Ascending aorta (tissue), 2 donors: Measurements from ENCODE around the gene TEF. TPM values are rescaled to one million over a fixed set of nuclear protein-coding genes. Genes with fewer than 3 reads are reported as not detected.

ENCODE experiments used
- DNase-seq, 2 donors: peaks; one replicate each; pipeline ENCODE4 v3.0.0-alpha.2; 2019; ENCODE audit warnings: low spot score in 2 of 2
- H3K27ac ChIP-seq, 2 donors: fragments of 200-600 bp; sonication (generic); one replicate each; pipeline ENCODE4 v1.5.1; 2016 to 2017; ENCODE audit warnings: mild to moderate bottlenecking in 1 of 2
- H3K27me3 ChIP-seq: fragments of 200-600 bp; sonication (generic); one replicate; pipeline ENCODE4 v1.5.1; 2017
- H3K36me3 ChIP-seq, 2 donors: fragments of 200-600 bp; sonication (generic); one replicate each; pipeline ENCODE4 v1.5.1; 2016
- H3K4me1 ChIP-seq, 2 donors: fragments of 200-600 bp; sonication (generic); one replicate each; pipeline ENCODE4 v1.5.1; 2016 to 2017; ENCODE audit warnings: mild to moderate bottlenecking in 1 of 2
- H3K4me3 ChIP-seq, 2 donors: fragments of 200-600 bp; sonication (generic); one replicate each; pipeline ENCODE4 v1.5.1; 2016 to 2017; ENCODE audit warnings: mild to moderate bottlenecking in 1 of 2
- H3K9me3 ChIP-seq, 2 donors: fragments of 200-600 bp; sonication (generic); one replicate each; pipeline ENCODE4 v1.5.1; 2016
- CTCF ChIP-seq, 3 experiments: fragments of 200-600 bp in 2 of 3; fragments of 450-650 bp in 1 of 3; sonication (generic) in 2 of 3; IDR thresholded peaks; one replicate each; pipeline ENCODE4 v1.5.1; 2016 to 2019; ENCODE audit warnings: antibody characterized with exemption in 3 of 3, mild to moderate bottlenecking in 1 of 3, moderate library complexity in 1 of 3
- intact Hi-C: fragments of 100-400 bp; cut with DNase I; formaldehyde crosslinking; loops from one replicate; pipeline ENCODE4 v1.15.1; 2023
- total RNA-seq: library from RNA; depleted of rRNA; stranded (reverse); fragments of >200 nt; gene quantifications from one replicate; pipeline ENCODE4 v1.1.0, GENCODE V29; 2016

The TEF gene
- total RNA-seq, 1 donor from 2014 or later: 20.2 TPM

GRCh38 chr22:41366323-41367029, 15.3 kb upstream of the TEF start:
- intact Hi-C loops: loop anchor here (1.0 to 5.0 kb wide), 2 partner anchors 15 to 79 kb away; partner anchors contain the start of genes RANGAP1 and TEF
- DNase-seq: no peak
- peak overlapping the region; percentile 57 to 63 for H3K4me3 ChIP-seq
- H3K27ac ChIP-seq: peak overlapping the region; percentile 51 to 53
- H3K27me3 ChIP-seq: no peaks in the 10 kb centered on the region
- H3K4me1 ChIP-seq: peaks cover 10 to 26% of the 10 kb centered on the region in 2 donors
- no peaks in the 10 kb centered on the region for H3K9me3 ChIP-seq
- no peak for TF ChIP-seq CTCF (IDR thresholded peaks at IDR 0.05)
- H3K36me3 ChIP-seq: no peaks in the 10 kb centered on the region

- Histone ChIP-seq H3K36me3 (no peaks in the 10 kb centered on the region), H3K27ac (peak overlapping the region; percentile 53 to 56), H3K9me3 (no peaks in the 10 kb centered on the region), H3K4me3 (peak overlapping the region; percentile 57 to 63), H3K27me3 (no peaks in the 10 kb centered on the region), H3K4me1 (peaks cover 10 to 26% of the 10 kb centered on the region in 2 donors)
- TF ChIP-seq CTCF (IDR thresholded peaks at IDR 0.05): peak; percentile 14 to 36 (median 35)
- intact Hi-C loops: loop anchor here (1.0 to 5.0 kb wide), 2 partner anchors 14 to 80 kb away; partner anchors contain the start of genes RANGAP1 and TEF
- peak; percentile 80 to 96 for DNase-seq
Observed at GRCh38 chr22:41367039-41367679, 14.6 kb upstream of the TEF start.

- TF ChIP-seq CTCF (IDR thresholded peaks at IDR 0.05): no peak
- DNase-seq: no peak
- H3K36me3 ChIP-seq: no peaks in the 10 kb centered on the region
- no peaks in the 10 kb centered on the region for H3K27me3 ChIP-seq
- intact Hi-C loops: loop anchor here (1.0 to 5.0 kb wide), 2 partner anchors 13 to 81 kb away; partner anchors contain the start of genes RANGAP1 and TEF
- peak overlapping the region; percentile 53 to 56 for H3K27ac ChIP-seq
- H3K4me1 ChIP-seq: peaks cover 10 to 26% of the 10 kb centered on the region in 2 donors
- H3K4me3 ChIP-seq: peak overlapping the region; percentile 57 to 63
- H3K9me3 ChIP-seq: no peaks in the 10 kb centered on the region
Observed at GRCh38 chr22:41367680-41368542, 13.8 kb upstream of the TEF start.

GRCh38 chr22:41368543-41369423, 13.0 kb upstream of the TEF start:
- intact Hi-C loops: loop anchor here (5.0 kb wide), 1 partner anchor 81 kb away; the partner anchor contains the start of gene RANGAP1
- peaks cover 10 to 26% of the 10 kb centered on the region in 2 donors for H3K4me1 ChIP-seq
- no peak for DNase-seq

More at GRCh38 chr22:41368543-41369423, 13.0 kb upstream of the TEF start:
- H3K9me3 ChIP-seq: no peaks in the 10 kb centered on the region
- no peaks in the 10 kb centered on the region for H3K36me3 ChIP-seq
- H3K27ac ChIP-seq: peak overlapping the region; percentile 21 to 56
- H3K27me3 ChIP-seq: no peaks in the 10 kb centered on the region
- peak overlapping the region; percentile 57 to 63 for H3K4me3 ChIP-seq
- TF ChIP-seq CTCF (IDR thresholded peaks at IDR 0.05): no peak
